GM18505 (cell line): ENCODE results near the gene ATOX1.

ENCODE experiments used
- ATAC-seq: cut with Tn5 transposase; IDR thresholded peaks from one replicate; pipeline ENCODE4 v1.9.1; 2021; ENCODE audit not compliant: unreplicated experiment
- POLR2A ChIP-seq: IDR thresholded peaks from 4 replicates; pipeline ENCODE4 v1.6.1; 2011; ENCODE audit warnings: borderline replicate concordance; ENCODE audit not compliant: insufficient read depth, insufficient read length; ENCODE audit errors: extremely low read depth

ATOX1 gene

DNA sequence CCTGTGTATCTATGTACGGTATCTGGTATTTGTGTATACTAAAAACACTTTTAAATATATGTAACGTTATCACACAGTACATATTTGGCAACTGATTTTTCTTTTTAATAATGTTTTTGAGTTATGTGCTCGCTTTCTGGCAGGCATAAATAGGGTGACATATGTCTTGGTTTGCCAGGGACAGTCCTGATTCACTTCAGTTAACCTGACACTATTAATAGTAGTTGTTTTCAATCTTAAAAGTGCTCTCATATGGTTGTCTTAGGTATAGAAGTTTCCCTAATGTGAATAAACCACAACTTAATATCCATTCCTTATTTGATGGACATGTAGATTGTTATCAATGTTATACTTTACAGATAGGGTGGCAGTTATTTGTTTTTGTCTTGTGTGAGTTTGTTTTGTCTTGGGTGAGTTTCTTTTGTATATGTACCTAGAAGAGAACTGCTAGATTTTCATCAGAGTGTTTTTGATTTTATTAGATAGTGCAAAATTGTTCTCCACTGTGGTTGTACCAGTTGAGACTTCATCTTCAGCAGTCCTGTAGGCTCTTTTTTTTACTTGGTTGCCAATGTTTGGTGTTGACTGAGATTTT is 21.2 kb upstream of the ATOX1 start:
- no peak for ATAC-seq
- TF ChIP-seq POLR2A: no peak

DNA sequence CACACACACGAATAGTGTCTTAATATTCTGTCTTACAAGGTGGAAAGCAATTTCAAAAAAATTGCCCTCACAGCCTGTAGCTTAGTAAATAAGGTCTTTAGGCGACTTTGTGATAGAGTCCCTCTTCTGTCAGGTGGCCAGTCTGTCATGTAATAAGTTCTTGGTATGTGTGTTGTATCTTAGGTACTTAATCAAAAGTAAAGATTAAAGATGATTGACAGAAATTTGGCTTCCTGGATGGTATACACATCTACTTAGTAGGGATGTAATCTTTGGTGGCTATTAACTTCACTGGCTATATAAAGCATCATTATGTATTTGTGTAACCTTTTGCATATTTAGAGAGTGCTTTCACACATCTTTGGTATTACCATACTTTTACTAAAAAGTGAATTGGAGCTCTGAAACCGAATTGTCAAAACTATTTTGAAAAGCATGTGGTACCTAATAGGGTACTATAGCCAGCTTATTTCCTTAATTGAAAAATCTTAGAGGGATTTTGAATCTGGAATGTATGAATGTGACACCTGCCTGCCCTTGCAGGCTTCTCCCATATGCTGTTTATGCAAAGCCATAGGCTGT is 16.7 kb upstream of the ATOX1 start:
- no peak for TF ChIP-seq POLR2A
- no peak for ATAC-seq

DNA sequence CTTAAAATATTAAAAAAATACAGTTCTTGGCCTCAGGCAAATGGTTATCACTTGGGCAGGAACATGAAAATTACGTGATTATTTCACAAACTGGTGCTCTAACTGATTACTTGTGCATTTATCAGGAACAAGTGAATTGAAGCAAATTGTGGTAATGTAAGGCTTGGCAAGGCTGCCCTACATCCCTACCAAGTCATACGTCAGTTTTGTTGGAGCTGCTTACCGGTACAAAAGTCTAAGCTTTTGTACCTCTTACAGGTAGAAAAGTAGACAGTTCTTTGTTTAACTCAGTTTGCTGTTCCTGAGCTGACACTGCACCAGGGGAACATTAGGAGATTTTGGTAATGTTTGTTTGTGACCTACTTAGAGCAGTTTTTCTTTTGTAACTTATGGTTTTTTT is 15.5 kb upstream of the ATOX1 start:
- ATAC-seq: no peak
- TF ChIP-seq POLR2A: no peak

DNA sequence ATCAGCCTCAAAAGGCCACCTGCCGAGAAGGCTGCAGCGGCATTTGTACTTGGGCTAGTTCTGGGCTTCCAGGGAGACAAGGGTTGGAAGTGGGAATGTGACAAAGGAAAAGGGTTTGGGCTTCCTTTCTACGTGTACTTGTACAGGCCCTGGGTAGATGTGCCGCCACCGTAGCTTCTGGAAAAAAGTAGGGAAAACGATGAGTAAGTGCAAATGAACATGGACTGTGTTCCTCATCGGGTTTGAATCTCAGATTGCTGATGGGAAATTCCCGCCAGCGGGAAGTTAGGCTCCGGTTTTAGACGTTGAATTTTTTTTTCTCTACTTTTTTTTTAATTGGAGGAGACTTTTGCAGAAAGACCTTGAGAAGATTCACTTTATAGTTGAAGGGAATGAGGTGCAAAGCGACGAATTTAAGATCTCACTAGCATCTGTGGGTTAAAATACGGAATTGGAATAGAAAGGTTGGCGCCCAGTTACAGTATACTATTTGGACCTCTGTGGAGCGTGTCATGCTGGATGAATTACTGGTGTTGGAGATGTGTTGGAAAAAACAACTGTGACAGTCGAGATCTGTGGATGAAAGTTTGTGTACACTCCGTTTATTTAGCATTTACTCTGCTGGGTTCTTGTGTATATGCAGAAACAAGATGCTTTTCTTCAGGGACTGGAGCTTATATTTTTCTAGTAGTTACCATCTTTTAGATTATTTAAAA is 14.6 kb upstream of the ATOX1 start:
- no peak for ATAC-seq
- TF ChIP-seq POLR2A: no peak

DNA sequence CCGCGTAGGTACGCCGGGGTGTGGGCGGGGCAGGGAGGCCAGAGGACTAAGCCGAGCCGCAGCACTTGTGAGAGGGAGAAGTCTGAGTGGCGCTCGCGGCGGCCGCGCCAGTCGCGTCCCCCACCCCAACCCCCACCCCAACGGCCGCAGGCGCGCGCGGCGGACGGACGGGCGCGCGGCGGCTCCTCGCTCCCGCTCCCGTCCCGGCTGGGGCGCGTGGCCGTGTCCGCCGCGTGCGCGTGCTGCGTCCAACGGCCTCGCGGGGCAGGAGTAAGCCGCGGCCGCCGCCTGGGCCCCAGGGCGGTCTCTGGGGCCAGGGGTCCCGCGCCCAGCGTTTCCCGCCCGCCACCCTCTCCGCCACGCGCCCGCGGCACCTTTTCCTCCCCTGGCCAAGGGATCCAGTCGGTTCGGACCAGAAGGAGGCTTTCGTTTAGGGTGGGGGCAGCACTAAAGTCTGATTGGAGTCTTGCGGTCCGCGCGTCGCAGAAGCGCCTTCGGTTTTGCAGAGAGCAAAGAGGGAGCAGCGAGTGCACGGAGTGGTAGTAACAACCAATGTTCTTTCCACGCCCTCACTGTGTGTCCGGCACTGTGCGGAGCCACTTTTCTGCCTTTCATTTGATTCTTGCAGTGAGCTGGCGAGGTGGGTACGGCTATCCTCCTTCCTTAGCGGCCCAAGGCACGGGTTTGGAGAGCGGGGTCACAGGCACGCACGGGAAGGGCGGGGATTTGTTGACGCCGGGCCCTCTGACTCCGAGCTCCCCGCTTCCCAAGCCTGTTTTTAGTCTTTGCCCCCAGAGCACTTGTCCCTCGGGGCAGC is 13.8 kb upstream of the ATOX1 start:
- no peak for ATAC-seq
- TF ChIP-seq POLR2A: no peak

DNA sequence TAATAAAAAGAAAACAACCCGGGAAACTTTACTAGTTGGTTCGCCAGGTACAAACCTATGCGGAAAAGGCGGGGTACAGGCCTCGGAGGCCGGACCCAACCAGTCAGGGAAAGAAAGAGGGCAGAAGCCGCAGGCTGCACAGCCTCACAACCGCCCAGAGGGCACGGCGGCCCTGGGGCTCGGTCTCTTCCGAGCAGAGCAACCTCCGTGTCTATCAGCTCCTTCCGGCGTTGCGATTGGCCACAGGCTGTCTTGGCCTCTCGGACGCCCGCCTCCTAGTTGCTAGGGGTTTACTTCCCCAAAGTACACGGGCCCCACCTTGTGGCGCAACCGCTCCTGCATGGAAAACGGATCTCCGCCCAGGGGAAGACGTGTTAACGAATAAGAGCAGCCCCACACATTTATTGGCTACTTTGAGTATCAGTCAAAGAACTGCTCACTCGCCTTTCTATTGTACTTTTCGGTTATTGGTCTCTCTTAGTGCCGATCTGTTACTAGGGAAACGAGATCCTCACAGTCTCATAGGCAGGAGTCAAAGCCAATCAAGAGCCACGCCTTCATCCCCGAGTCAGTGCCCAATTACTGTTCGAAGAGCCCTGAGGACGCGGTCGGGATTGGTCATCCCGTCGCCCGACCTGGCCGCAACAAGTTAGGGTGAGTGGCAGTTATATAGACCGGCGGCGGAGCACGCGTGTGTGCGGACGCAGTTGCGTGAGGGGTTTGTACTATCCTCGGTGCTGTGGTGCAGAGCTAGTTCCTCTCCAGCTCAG is 13.0 kb upstream of the ATOX1 start, which contains the start of gene G3BP1:
Gene G3BP1 (plus strand): TSS at position 696 of the 770 bp plus-strand sequence. CDS start 14,667 bp downstream, outside the sequence.
- ATAC-seq: peak; percentile 78
- TF ChIP-seq POLR2A: peak; percentile 99

DNA sequence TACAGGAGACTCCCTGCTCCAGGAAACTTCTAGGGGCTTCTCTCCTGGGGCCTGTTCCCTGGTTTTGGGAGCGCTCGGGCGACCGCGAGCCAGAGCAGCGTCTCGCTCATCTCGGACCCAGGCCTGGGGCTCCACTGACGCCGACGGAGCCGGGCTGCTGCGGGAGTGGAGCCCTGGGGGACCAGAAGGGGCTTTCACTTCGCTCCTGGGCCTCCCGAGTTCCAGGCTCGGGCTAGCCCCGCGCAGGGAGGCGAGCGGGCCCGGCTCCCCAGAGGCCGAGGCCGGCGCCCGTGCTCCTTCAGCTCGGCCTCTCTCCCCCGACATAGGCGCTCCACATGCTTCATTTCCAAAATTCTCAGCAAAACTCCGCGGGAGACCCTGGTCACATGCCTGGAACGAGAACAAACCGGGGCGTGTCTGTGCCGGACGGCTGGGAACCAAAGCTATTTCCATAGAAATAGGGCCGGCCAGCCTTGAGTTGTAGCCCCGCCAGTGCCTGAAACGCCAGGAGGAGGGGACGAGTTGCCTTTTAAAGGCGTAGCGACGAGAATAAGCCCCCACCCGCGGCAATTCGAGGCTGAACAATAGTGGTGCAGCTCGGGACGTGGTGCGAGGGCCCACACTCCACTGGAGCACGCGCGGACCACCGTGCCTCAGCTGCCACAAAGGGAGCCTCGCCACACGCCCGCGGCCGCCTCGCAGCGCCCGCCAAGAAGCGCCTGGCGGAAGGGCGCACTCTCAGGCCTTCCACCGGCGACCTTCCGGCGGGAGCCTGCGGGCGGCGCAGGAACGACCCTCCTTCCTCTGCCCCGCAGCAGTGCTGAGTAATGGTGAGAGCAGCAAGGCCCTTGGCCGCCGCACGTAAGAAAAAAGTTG is 12.2 kb upstream of the ATOX1 start:
- TF ChIP-seq POLR2A: no peak
- ATAC-seq: peak; percentile 30

DNA sequence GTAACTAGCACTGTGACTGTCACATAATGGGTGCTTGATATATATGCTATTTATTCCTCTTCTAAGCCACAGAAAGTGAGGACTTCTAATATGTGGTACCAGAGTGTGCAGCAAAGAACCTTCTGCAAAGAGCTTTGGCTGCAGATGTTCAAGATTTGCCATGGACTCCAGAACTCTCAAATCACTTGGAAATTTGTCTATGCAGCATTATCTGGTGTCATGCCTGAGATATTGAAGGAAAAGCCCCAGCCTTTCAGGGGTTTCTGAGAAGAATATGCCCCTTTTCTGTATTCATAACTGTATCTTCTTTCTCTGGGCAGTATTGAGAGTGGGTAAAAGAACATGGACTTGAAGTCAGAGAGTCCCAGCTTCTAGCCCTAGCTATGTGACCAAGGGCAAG is 8.5 kb upstream of the ATOX1 start:
- ATAC-seq: no peak
- TF ChIP-seq POLR2A: no peak

DNA sequence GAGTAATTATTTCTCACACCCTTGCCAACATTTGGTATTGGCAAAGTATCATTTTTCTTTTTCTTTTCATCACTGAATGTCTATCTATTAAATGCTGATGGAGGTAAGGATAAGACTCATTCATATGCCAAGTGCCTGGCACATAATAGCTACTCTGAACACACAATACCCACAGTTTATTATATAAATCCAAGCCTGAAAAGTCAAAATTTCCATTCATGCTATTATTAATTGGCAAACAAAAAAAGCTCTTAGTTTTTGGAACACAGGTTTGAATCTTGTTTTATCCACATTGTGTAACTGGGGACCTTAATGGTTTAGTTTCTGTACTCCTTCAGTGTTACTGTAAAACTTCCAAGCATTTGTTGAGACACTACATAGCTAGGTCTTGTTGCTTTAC is 6.4 kb upstream of the ATOX1 start:
- no peak for TF ChIP-seq POLR2A
- no peak for ATAC-seq

DNA sequence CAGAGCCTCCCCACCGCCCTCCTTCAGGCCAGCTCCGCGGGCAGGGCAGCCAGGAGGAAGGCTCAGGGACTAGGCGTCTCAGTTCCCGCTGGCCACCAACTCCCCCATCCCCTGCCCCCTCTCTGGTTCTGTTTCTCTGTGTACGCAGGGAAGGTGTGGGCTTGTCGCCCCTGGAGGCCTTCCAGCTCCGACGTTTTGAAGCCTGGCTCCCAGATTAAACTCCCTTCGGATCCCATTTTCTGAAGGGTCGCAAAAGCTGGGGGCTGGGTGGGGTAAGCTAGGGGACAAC is 346 bp downstream of the ATOX1 start:
- peak; percentile 5 for ATAC-seq
- no peak for TF ChIP-seq POLR2A

DNA sequence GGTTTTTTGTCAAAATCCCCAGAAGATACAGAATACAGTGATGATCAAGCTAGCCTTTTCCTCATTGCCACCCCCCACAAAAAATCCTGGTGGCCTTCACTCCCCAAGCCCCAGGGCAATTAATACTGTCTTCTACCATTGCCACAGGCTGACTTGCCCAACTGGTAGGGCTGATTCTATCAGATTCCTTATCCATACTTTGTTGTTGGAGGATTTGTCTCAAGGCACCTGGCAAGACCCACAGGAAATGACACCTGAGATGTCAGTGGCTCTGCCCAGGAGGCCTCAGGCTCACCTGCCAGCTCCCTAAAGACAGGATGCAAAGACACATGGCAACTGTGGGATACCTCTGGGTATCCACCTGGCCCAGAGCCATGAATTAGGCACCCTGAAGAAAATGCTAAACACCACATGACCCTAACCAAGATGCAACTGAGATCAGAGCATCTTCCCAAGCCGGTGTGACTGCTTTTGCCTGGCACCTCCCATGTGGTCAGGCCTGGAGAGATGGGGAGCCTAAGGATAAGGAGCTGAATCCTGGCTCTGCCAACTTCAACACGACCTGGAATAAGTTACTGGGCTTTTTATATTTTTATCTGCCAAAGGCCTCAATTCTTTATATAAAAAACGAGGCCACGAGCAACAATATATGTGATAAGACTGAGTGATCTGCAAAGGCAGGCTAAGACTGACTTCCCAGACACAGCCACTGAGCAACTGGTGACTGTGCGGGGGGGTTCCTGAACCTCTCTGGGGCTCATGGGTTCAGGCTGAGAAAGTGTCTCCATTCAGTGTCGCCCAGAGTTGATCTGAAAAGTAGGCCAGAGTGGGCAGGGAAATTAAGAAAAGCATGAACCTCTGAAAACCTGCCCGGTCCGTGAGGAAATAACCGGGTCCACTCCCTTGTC is 944 bp downstream of the ATOX1 start:
- no peak for ATAC-seq
- TF ChIP-seq POLR2A: no peak

DNA sequence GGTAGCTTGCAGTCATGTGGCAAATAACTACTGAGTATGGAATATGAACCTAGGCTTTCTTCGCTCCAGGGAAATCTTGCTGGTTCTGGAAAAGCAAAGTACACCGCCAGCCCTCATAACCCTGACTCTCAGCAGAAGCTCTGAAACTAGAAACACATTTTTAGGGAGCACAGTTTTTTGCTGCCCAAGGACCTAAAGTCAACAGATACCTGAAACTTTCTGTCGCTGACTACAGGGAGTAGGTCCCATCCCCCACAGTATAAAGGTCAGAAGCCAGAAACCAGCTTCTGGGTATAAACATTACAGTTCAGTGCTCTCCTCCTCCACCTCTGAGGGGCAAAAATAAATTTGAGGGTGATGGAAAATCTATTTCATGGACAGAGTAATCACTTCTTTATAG is 3.0 kb downstream of the ATOX1 start:
- no peak for TF ChIP-seq POLR2A
- no peak for ATAC-seq

DNA sequence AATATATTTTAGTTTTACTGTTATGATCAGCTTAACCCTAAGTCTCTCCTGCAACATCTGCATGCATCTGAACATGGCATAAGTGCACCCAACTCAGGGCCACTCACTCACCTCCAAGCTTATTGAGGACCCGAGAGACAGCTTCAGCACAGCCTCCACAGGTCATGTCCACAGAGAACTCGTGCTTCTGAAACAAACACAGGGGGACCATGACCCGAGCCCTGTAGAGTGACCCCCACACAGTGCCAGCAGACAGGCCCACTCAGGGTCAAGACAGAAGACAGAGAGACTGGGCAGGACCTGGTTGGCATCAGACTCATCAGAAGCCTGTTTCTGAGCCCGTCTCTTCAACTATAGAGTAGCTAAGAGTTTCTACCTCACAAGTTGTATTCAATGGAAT is 6.8 kb downstream of the ATOX1 start:
- no peak for TF ChIP-seq POLR2A
- no peak for ATAC-seq
